GM21447 (cell line): ENCODE results near the gene MED20.
A peak's percentile ranks its signal among the peaks of the same experiment; 100 is the strongest.
"Not testable (repeated sequence)": the region's sequence is repeated elsewhere in the genome, so short reads cannot be mapped to it uniquely, and the experiment has no call there.

Source experiments
- ATAC-seq: cut with Tn5 transposase; IDR thresholded peaks from one replicate; pipeline ENCODE4 v1.9.1; 2021; ENCODE audit not compliant: unreplicated experiment

Gene MED20

GRCh38 chr6:41920921-41921711 lies at the start of gene MED20, which contains the start of gene BYSL:
Gene MED20 (minus strand): TSS chr6:41921139. CDS start chr6:41921018, 121 bp downstream.
Gene BYSL (plus strand): TSS chr6:41921499. CDS start chr6:41921563, 64 bp downstream.
- peak; percentile 92 for ATAC-seq

GRCh38 chr6:41970436-41970846 lies 49.5 kb upstream of the MED20 start:
- ATAC-seq = no peak

DNA sequence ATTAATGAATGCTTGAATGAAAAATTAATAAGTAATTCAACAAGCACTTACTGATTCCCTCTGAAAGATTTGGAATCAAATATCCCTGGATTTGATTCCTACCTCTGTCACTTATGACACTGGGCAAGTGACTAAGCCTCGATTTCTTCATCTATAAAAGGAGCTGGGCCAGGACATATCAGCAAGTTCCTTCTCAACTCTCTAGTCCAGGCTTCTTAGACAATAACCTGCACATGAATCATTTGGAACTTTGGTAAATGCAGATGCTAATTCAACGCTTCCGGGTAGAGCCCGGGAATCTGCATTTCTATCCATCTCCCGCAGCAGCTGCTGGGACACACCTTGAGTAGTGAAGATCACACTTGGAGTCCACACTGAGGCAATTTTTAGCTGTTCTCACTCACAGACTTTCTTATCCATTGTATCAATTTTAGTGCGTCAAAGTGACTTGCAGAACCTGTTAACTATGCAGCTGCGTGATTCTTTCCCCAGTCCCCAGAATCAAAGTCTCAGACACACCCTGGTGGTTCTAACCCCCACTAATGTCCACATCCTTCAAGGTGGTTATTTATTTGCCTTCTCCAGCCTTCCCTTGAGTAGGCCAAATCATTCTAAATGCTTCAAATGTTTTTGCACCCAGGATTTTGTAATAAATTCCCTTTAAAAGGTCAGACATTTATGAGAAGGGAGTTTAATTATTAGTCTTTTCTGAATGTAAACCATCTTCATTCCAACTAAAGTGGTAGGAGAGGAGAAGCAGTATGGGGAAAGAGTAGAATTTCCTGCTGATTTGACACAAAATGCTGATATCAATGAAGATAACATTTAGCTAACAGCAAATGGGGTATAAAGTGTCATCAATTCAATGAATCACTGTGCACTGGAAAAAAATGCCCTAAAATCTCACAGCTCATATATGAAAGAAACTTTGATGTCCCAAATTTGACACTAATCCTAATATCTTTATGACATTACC lies 46.7 kb upstream of the MED20 start:
- ATAC-seq = no peak

DNA sequence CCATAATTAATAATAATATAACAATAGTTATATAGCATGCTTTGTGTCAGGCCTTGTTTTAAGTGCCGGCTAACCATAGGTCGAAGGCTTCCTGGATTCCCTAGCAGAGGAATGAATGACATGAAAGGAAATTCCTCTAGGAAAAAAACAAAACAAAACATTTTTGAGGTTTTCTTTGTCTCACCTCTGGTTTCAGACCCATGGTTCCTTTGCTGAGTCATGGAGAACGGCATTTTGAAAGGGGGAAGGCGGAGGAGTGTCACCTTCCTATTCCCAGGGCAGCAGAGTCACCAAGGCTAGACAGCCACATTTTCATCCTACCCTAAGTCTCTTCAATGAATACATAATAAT lies 46.0 kb upstream of the MED20 start:
- no peak for ATAC-seq

- ATAC-seq = no peak
These were observed 45.4 kb upstream of the MED20 start for GRCh38 chr6:41966214-41966920.

DNA sequence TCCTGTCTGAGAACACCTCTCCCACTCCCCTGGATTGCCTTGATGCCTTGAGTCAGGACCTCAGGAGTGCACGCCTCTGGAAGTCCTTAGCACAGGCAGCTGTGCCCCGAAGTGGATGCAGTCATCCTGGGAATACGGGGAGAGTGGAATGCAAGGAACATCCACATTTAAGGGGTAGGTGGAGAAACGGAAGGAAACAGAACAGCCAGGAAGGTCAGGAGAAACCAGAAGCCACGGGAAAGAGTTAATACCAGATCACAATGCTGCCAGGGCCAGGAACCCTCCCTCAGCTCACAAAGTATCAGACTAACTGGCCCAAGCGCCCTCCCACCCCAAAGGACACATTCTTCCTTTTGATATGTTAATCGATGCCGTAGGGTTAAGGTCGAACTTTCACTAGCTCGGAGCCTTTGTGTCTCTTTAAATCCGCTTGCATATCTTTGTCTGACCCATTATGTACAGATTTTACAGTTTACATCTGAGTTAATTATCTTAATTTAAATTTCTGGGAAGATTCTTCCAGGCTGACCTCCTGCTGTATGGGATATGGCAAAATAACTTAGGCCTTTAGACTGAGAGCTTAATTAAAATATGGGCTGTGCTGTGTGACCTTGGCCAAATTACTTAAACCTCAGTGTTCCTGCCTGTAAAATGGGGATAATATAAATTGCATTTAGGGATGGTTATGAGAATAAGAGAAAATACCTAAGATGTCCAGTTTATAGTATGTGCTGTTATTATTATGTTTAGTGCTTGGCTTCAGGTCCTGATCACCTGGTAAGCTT lies 44.7 kb upstream of the MED20 start:
- ATAC-seq = no peak

GRCh38 chr6:41964201-41964887 lies 43.4 kb upstream of the MED20 start:
- no peak for ATAC-seq

GRCh38 chr6:41963371-41963770 lies 42.4 kb upstream of the MED20 start:
- no peak for ATAC-seq

DNA sequence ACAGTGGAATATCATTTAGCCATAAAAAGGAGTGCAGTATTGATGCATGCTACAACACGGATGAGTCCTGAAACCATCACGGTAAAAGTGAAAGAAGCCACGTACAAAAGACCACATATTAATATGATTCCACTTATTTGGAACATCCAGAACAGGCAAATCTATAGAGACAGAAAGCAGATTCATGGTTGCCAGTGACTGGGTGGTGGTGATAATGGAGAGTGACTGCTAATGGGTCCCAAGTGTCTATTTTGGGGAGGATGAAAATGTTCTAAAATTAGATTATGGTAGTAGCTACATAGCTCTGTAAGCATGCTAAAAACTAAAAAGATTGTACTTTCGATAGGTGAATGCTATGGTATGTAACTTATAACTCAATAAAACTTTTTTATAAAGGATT lies 39.1 kb upstream of the MED20 start:
- ATAC-seq = no peak

GRCh38 chr6:41958022-41958856 lies 37.3 kb upstream of the MED20 start:
- no peak for ATAC-seq

DNA sequence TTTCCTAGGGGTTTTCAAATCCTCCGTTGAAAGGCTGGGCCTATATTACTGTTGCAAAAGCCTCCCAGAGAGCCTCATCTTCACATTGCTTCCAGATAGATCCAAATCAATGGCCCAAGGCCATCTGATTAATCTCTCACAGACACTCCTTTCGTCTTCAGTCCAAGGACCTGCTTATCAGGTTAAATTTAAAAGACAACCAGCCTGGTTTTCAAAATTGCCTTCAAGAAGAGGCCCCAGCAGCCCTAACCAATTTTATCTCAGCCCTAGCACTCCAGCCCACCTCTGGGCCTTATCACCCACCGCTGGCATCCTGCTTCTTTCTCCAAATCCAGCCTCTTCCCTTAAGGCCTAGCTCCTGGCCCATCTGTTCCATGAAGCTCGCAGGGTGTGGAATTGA lies 36.2 kb upstream of the MED20 start:
- no peak for ATAC-seq

DNA sequence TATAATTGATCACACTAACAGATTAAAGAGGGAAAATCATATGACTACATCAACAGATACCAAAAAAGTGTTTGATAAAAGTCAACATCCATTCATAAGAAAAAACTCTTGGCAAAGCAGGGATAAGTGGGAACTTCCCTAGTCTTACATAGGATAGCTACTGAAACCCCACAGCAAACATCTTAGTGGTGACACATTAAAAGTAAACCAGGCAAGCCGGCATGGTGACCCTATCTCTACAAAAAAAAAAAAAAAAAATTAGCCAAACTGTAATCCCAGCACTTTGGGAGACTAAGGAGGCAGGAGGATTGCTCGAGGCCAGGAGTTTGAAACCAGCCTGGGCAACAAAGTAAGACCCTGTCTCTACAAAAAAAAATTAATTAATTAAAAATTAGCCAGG lies 34.5 kb upstream of the MED20 start:
- no peak for ATAC-seq

DNA sequence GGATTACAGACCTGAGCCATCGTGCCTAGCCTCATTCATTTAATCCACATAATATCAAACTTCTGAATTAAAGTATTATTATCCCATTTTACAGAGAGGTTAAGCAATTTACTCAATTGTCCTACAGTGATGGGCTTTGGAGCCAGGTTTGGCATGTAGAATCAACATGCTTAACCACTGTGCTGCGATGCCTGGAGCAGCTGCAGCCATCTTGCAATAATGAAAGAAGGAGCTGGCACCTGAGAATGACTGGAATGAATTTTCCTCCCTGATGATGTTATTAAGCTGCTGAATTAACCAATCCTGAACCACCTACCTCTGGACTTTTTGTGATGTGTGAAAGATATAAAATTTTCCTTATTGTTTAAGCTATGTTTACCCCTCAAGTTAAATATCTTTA lies 33.7 kb upstream of the MED20 start:
- ATAC-seq = no peak

DNA sequence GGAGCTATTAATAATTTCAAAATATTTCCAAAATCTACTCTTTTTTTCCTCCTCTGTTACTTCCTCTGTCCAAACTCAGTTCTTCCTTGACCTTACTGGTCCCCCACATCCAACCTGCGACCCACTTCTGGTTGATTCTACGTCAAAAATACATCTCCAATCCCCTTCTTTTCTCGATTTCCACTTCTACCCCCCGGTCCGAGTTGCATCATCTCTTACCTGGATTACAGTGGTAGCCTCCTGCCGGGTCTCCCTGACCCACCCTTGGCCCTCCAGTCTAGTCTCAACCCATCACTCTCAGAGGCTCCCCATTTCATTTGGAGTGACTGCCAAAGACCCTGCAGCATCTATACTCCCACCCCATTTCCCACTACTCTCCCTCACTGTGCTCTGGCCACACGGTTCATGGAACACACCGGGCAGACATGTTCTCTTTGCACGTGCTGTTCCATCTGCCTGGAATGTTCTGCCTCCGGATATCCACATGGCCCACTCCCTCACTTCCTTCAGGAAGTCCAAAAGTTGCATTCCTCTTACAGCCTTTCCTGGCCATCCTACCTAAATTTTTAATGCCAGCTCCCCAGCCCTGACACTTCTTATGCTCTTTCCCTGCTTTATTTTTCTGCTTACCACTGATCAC lies 26.8 kb upstream of the MED20 start:
- ATAC-seq = no peak

- ATAC-seq = no peak
These were observed 22.5 kb upstream of the MED20 start for GRCh38 chr6:41943456-41943855.

DNA sequence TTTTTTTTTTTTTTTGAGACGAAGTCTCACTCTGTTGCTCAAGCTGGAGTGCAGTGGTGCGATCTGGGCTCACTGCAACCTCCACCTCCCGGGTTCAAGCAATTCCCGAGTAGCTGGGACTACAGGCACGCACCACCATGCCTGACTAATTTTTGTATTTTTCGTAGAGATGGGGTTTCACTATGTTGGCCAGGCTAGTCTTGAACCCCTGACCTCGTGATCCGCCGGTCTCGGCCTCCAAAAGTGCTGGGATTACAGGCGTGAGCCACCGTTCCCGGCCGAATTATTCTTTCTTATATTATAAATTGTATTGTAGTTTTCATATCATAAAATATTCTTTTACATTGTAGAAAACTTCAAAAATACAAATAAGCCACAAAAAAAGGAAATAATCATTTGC lies 21.9 kb upstream of the MED20 start:
- ATAC-seq = not testable (repeated sequence)

- peak; percentile 1 for ATAC-seq
These were observed 21.3 kb upstream of the MED20 start for GRCh38 chr6:41942067-41942851.
